Midbrain (tissue), 1 donor: Measurements from ENCODE around the gene TMTC2.
A peak's percentile ranks its signal among the peaks of the same experiment; 100 is the strongest.

Experiments
- DNase-seq: peaks from one replicate; lab custom pipeline; 2025; lab: John Stamatoyannopoulos, UW

Gene TMTC2

GRCh38 chr12:82682326-82682725 is 4.4 kb upstream of the TMTC2 start:
- DNase-seq = no peak

- no peak for DNase-seq
Observed at GRCh38 chr12:82682851-82683261, 3.9 kb upstream of the TMTC2 start.

GRCh38 chr12:82685790-82686167 is 927 bp upstream of the TMTC2 start:
- peak; percentile 93 for DNase-seq

- peak; percentile 60 for DNase-seq
Observed at GRCh38 chr12:82687021-82688011, 610 bp downstream of the TMTC2 start.

GRCh38 chr12:82688035-82688501 is 1.4 kb downstream of the TMTC2 start:
- DNase-seq = peak; percentile 61

- DNase-seq = peak; percentile 36
Observed at GRCh38 chr12:82688596-82688995, 1.9 kb downstream of the TMTC2 start.

- DNase-seq = no peak
Observed at GRCh38 chr12:82690006-82690405, 3.3 kb downstream of the TMTC2 start.

GRCh38 chr12:82691513-82691912 is 4.8 kb downstream of the TMTC2 start:
- DNase-seq = no peak

GRCh38 chr12:82694276-82694675 is 7.6 kb downstream of the TMTC2 start:
- no peak for DNase-seq

- no peak for DNase-seq
Observed at GRCh38 chr12:82694970-82695369, 8.3 kb downstream of the TMTC2 start.

- no peak for DNase-seq
Observed at GRCh38 chr12:82695531-82695930, 8.8 kb downstream of the TMTC2 start.

GRCh38 chr12:82696543-82696942 is 9.8 kb downstream of the TMTC2 start:
- DNase-seq = no peak

GRCh38 chr12:82698708-82699564 is 12.2 kb downstream of the TMTC2 start:
- peak; percentile 36 for DNase-seq

- DNase-seq = no peak
Observed at GRCh38 chr12:82705774-82706173, 19.1 kb downstream of the TMTC2 start.

GRCh38 chr12:82708061-82708879 is 21.6 kb downstream of the TMTC2 start:
- peak; percentile 83 for DNase-seq

GRCh38 chr12:82709794-82710355 is 23.2 kb downstream of the TMTC2 start:
- no peak for DNase-seq

GRCh38 chr12:82710741-82711140 is 24.0 kb downstream of the TMTC2 start:
- DNase-seq = no peak

- DNase-seq = no peak
Observed at GRCh38 chr12:82714427-82714826, 27.7 kb downstream of the TMTC2 start.

GRCh38 chr12:82721726-82722125 is 35.0 kb downstream of the TMTC2 start:
- no peak for DNase-seq

- DNase-seq = no peak
Observed at GRCh38 chr12:82723093-82723492, 36.4 kb downstream of the TMTC2 start.

- no peak for DNase-seq
Observed at GRCh38 chr12:82723891-82724290, 37.2 kb downstream of the TMTC2 start.
